Bronchial epithelial cell (primary cell): ENCODE data around the gene CALCR. TPM values are rescaled to one million over a fixed set of nuclear protein-coding genes. Genes with fewer than 3 reads are reported as not detected.
A peak's percentile ranks its signal among the peaks of the same experiment; 100 is the strongest.

Experiments used
- DNase-seq: peaks from one replicate; pipeline ENCODE4 v3.0.0-alpha.2; 2010; ENCODE audit warnings: low read depth
- FAIRE-seq: peaks from 2 replicates; lab custom pipeline; 2011; peaks lifted over from hg19 to GRCh38; lab: Jason Lieb, UNC
- H3K27me3 ChIP-seq: 2 replicates; pipeline ENCODE4 v1.5.1; 2011; ENCODE audit warnings: low read length; ENCODE audit not compliant: control insufficient read depth, insufficient read depth
- H3K36me3 ChIP-seq: 2 replicates; pipeline ENCODE4 v1.5.1; 2011; ENCODE audit warnings: low read length; ENCODE audit not compliant: control insufficient read depth, insufficient read depth
- H3K4me3 ChIP-seq: 2 replicates; pipeline ENCODE4 v1.5.1; 2011; ENCODE audit warnings: mild to moderate bottlenecking, low read depth, low read length, control low read depth
- total RNA-seq: library from RNA; depleted of rRNA; stranded (reverse); fragments of >200 nt; gene quantifications from 2 replicates; pipeline ENCODE4 v1.2.1, GENCODE V29; 2014
- TF ChIP-seq, protein P1 (sequence below): IDR thresholded peaks from 2 replicates; pipeline ENCODE4 v1.5.1; 2011; ENCODE audit warnings: mild to moderate bottlenecking, moderate library complexity, low read length, control low read depth, inconsistent platforms; ENCODE audit not compliant: insufficient read depth, severe bottlenecking

The CALCR gene
- total RNA-seq, 1 donor from 2014 or later = not detected

DNA sequence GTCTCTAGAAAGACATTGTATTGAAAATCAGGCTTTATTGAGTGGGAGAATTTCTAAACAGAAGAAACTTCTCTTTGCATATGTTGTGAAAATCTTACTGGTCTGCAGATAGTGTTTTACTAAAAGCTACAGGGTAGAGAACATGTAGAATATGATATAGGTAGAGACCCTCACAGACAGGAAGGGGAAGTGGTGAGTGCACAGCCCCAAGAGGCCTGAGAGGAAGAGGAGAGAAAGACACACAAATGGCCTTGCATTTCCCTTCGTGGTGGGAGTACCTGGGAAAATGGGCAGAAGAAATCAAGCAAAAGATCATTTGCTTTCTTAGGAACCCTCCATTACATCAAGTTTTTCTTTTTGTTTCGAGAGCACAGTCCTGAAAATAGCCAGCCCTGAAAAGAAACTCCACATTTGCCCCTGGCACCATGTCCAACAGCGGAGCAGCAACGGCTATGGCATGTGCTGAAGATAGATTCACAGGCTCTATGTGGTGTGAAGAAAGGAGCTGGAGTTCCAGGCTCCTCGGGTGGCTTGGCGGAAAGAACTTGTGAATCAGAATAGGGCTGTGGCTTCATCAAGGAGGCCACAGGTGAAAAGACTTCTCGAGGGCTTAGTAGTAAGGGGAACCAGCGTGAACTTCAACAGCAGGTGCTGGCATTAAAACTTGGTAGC, 143.5 kb downstream of the CALCR start:
- DNase-seq (no peak), FAIRE-seq (no peak)
- Histone ChIP-seq H3K4me3 (no peak overlapping the region), H3K27me3 (peaks cover 2% of the 10 kb centered on the region), H3K36me3 (no peaks in the 10 kb centered on the region)
- TF ChIP-seq, protein P1, sequence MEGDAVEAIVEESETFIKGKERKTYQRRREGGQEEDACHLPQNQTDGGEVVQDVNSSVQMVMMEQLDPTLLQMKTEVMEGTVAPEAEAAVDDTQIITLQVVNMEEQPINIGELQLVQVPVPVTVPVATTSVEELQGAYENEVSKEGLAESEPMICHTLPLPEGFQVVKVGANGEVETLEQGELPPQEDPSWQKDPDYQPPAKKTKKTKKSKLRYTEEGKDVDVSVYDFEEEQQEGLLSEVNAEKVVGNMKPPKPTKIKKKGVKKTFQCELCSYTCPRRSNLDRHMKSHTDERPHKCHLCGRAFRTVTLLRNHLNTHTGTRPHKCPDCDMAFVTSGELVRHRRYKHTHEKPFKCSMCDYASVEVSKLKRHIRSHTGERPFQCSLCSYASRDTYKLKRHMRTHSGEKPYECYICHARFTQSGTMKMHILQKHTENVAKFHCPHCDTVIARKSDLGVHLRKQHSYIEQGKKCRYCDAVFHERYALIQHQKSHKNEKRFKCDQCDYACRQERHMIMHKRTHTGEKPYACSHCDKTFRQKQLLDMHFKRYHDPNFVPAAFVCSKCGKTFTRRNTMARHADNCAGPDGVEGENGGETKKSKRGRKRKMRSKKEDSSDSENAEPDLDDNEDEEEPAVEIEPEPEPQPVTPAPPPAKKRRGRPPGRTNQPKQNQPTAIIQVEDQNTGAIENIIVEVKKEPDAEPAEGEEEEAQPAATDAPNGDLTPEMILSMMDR = no peak

DNA sequence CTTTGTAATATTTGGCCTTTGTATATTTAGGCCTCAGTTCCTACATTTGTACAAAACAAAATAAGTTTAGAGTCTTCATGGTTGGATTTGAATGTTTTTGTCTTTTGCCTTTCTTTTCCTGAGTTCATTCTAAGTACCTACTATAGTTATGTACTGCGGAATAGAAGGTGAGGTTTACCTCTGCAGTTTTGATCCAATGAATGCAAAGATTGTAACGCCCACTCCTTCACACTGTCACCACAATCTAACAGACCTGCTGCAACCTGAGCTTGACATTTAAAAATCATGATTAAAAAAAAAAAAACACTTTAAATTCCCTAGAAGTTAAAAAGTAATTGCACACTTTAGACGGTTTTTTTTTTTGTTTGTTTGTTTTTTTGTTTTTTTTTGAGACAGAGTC, 145.0 kb downstream of the CALCR start:
- Histone ChIP-seq H3K36me3 (no peaks in the 10 kb centered on the region), H3K27me3 (peaks cover 2% of the 10 kb centered on the region), H3K4me3 (no peak overlapping the region)
- FAIRE-seq = no peak
- no peak for DNase-seq
- TF ChIP-seq, protein P1 = no peak

DNA sequence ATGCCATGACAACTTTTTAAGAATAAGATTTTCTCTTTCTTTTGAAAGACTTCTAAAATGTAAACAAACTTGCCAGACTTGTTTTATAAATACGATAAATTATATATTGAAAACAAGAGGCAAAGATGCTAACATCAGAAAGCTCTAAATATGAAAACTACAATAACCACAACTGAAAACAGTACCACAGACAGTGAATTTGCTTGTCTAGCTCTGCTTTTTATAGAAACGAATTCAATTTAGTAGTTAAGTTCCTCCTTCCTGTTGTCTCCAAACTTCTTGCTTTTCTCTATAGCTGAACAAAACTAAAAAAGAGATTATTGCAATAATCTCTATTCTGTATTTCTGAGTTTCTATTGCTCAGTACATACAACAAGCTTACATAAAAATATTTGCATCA, 147.4 kb downstream of the CALCR start:
- no peaks in the 10 kb centered on the region for H3K36me3 ChIP-seq
- no peak for DNase-seq
- TF ChIP-seq, protein P1 = no peak
- H3K4me3 ChIP-seq = no peak overlapping the region
- H3K27me3 ChIP-seq = peaks cover 2% of the 10 kb centered on the region
- no peak for FAIRE-seq

DNA sequence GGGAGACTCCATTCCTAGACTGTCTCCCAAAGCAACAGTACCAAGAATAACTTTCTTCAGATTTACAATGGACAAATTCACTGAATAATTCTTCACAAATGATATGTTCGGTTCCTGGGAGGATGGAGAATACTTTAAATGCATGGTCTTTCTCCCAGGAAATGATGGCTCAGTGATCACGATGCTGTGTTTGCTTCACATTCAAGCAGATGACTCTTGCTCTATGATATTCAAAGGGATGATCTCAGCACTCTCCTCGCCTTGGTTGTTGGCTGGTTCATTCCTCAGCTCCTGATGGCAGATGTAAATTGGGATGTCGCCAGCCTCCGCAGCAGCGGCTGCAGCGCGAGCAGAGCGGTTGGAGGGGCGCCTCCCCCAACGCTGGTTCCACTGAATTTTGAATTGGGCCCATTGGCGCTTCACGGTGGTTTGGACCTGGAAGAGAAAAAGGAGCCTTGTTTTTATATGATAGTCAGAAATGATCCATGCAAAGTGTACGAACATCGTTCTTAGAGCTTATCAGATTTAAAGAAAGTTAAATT, 148.3 kb downstream of the CALCR start:
- H3K36me3 ChIP-seq = no peaks in the 10 kb centered on the region
- TF ChIP-seq, protein P1 = no peak
- H3K4me3 ChIP-seq = no peak overlapping the region
- peaks cover 2% of the 10 kb centered on the region for H3K27me3 ChIP-seq
- DNase-seq (no peak), FAIRE-seq (no peak)

DNA sequence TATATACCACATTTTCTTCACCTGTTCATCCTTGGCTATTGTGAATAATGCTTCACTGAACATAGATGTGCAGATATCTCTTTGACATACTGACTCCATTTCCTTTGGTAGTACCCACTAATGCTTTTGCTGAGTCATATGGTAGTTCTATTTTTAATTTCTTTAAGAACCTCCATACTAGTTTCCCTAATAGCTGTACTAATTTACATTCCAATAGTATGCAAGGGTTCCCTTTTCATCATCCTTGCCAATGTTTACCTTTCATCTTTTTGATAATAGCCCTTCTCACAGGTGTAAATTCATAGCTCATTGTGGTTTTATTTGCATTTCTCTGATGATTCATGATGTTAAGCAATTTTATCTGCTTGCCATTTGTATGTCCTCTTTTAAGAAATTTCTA, 159.9 kb downstream of the CALCR start:
- FAIRE-seq (no peak), DNase-seq (peak; percentile 92)
- H3K36me3 ChIP-seq = no peaks in the 10 kb centered on the region
- no peaks in the 10 kb centered on the region for H3K27me3 ChIP-seq
- no peak overlapping the region for H3K4me3 ChIP-seq
- TF ChIP-seq, protein P1 = no peak
